SJSA1 (cell line): Measurements from ENCODE around the gene BACE1-AS. TPM values are rescaled to one million over a fixed set of nuclear protein-coding genes. Genes with fewer than 3 reads are reported as not detected.

ENCODE experiments used
- DNase-seq, 2 experiments: peaks; one replicate each; pipeline ENCODE4 v3.0.0-alpha.2; 2015 to 2020; ENCODE audit warnings: low spot score in 2 of 2, low read depth in 1 of 2
- H3K27ac ChIP-seq: fragments of 250-450 bp; sonication (Bioruptor Pico); 2 replicates; pipeline ENCODE4 v1.5.1; 2020; ENCODE audit warnings: mild to moderate bottlenecking, moderate library complexity
- H3K27me3 ChIP-seq: fragments of 250-450 bp; sonication (Bioruptor Pico); replicated peaks from 2 replicates; pipeline ENCODE4 v1.5.1; 2020; ENCODE audit warnings: mild to moderate bottlenecking, moderate library complexity
- H3K36me3 ChIP-seq: fragments of 250-450 bp; sonication (Bioruptor Pico); 2 replicates; pipeline ENCODE4 v1.5.1; 2020; ENCODE audit warnings: mild to moderate bottlenecking
- H3K4me1 ChIP-seq: fragments of 250-450 bp; sonication (Bioruptor Pico); replicated peaks from 2 replicates; pipeline ENCODE4 v1.6.1; 2021; ENCODE audit warnings: mild to moderate bottlenecking
- H3K4me3 ChIP-seq: fragments of 250-450 bp; sonication (Bioruptor Pico); 2 replicates; pipeline ENCODE4 v1.5.1; 2020; ENCODE audit warnings: mild to moderate bottlenecking
- H3K9me3 ChIP-seq: fragments of 250-450 bp; sonication (Bioruptor Pico); replicated peaks from 2 replicates; pipeline ENCODE4 v1.5.1; 2020; ENCODE audit warnings: mild to moderate bottlenecking
- total RNA-seq: library from RNA; depleted of rRNA; stranded (reverse); fragments of >200 nt; shearing (Covaris generic); gene quantifications from 2 replicates; pipeline ENCODE4 v1.2.3, GENCODE V29; 2014

Gene BACE1-AS
- total RNA-seq, 1 experiment from 2014 or later = 0.92 TPM

DNA sequence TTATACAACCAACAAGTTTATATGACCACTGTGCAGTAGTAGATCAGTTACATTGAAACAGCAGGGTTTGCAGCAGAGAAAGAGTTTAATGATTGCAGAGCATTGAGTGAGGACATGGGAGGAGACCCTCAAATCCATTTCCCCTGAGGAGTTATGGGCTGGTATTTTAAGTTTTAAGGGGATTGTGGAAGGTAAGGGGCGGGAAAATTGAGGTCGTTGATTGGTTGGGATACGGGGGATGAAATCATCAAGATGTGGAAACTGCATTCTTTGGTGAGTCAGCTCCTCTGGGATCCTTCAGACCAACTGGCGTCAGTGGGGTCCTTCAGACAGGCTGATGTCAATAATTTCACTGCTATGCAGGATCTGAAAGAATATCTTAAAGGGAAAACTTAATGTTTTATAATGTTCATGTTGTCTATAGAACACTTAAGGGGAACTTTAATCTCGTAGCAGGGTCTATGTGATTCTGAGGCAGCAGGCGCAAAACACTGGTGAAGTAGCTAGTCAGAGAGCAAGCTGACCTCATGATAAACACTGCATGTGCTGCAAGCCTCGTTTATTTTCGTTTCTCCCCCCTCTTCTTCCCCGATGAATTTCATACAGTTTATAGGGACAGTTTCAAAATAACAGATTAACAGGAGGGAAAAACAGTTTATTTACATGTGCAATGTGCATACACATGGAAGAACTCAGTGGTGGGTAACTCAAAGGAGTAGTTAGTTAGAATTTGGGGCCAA, 17.4 kb upstream of the BACE1-AS start:
- H3K9me3 ChIP-seq = no peaks in the 10 kb centered on the region
- H3K4me3 ChIP-seq = 0 out of 2 replicates have a peak overlapping the region, but pooled peaks have one; percentile 6
- DNase-seq = peak; percentile 82 to 89
- H3K36me3 ChIP-seq = no peaks in the 10 kb centered on the region
- peak overlapping the region; percentile 95 for H3K27ac ChIP-seq
- H3K4me1 ChIP-seq = peaks cover 29% of the 10 kb centered on the region
- H3K27me3 ChIP-seq = no peaks in the 10 kb centered on the region

DNA sequence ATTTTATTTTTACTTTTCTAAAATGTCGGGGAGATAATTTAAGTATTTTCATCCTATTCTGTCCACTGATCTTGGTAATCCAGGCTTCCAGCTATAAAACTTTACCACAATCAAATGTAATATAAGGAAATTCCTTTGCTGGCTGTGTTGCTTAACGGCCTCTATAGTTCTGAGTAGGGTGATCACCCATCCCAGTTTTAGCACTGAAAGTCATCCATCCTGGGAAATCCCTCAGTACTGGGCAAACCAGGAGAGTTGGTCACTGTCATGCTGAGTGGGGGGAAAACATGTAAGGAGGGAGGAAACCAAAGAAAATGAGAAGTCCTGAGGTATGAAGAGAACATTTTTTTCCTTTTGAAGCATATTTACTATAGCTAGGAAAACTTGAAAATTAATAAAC, 12.8 kb upstream of the BACE1-AS start:
- Histone ChIP-seq H3K27ac (no peak overlapping the region), H3K4me3 (no peak overlapping the region), H3K9me3 (no peaks in the 10 kb centered on the region), H3K27me3 (no peaks in the 10 kb centered on the region), H3K4me1 (peaks cover 54% of the 10 kb centered on the region), H3K36me3 (peaks cover 10% of the 10 kb centered on the region)
- no peak for DNase-seq

DNA sequence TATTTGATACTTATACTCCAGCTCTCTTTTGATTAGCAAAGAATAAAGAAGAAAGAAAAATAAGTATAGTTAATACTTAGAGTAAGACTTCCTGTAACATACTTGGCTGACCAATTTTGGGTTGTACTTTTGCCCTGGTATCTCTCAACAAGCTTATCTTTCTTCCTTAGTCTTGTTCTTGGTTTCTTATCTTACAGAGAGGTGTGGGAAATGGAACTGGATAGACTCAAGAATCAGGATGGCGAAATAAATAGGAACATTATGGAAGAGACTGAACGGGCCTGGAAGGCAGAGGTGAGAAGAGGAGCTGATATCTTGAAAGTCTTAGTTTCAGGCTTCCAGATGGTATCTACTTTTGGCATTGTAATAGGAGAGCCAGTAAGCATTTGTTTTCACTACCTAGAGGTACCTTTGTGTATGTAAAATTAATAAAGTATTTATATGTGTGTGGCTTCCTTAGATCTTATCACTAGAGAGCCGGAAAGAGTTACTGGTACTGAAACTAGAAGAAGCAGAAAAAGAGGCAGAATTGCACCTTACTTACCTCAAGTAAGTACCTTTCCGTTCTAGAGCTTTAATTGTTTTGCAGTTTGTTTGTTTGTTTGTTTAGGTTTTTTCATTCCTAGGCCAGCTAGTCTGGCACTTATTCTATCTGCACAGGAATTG, 11.3 kb upstream of the BACE1-AS start:
- no peak for DNase-seq
- Histone ChIP-seq H3K36me3 (peaks cover 10% of the 10 kb centered on the region), H3K27ac (peak overlapping the region; percentile 63; the same call in 1 of the 2 replicates), H3K4me1 (peaks cover 42% of the 10 kb centered on the region), H3K9me3 (no peaks in the 10 kb centered on the region), H3K27me3 (no peaks in the 10 kb centered on the region), H3K4me3 (no peak overlapping the region)

DNA sequence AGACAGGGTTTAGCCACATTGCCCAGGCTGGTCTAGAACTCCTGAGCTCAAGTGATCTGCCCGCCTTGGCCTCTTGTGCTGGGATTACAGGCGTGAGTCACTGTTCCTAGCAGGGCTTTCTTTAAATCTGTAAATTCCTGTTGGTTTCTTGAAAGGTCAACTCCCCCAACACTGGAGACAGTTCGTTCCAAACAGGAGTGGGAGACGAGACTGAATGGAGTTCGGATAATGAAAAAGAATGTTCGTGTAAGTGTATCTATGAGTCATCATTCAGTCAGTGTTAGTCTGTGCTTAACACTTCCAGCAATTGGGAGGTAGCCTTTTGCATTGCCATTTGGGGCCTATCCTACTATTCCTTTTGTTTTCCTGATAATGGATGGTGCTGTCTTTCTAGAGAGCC, 10.0 kb upstream of the BACE1-AS start:
- Histone ChIP-seq H3K4me3 (no peak overlapping the region), H3K27ac (peak overlapping the region; percentile 66), H3K36me3 (peaks cover 12% of the 10 kb centered on the region), H3K4me1 (peaks cover 30% of the 10 kb centered on the region), H3K9me3 (no peaks in the 10 kb centered on the region), H3K27me3 (no peaks in the 10 kb centered on the region)
- DNase-seq = peak; percentile 82 to 89

DNA sequence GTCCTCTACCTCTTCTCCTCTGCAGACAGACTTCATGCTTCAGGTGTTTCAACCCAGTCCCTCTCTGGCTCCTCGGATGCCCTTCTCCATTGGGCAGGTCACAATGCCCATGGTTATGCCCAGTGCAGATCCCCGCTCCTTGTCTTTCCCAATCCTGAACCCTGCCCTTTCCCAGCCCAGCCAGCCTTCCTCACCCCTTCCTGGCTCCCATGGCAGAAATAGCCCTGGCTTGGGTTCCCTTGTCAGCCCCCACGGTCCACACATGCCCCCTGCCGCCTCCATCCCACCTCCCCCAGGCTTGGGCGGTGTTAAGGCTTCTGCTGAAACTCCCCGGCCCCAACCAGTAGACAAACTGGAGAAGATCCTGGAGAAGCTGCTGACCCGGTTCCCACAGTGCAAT, 9.3 kb upstream of the BACE1-AS start:
- H3K4me1 ChIP-seq = peaks cover 27% of the 10 kb centered on the region
- no peak overlapping the region for H3K4me3 ChIP-seq
- no peak for DNase-seq
- peak overlapping the region; percentile 66 for H3K27ac ChIP-seq
- H3K27me3 ChIP-seq = no peaks in the 10 kb centered on the region
- H3K36me3 ChIP-seq = peaks cover 12% of the 10 kb centered on the region
- no peaks in the 10 kb centered on the region for H3K9me3 ChIP-seq

DNA sequence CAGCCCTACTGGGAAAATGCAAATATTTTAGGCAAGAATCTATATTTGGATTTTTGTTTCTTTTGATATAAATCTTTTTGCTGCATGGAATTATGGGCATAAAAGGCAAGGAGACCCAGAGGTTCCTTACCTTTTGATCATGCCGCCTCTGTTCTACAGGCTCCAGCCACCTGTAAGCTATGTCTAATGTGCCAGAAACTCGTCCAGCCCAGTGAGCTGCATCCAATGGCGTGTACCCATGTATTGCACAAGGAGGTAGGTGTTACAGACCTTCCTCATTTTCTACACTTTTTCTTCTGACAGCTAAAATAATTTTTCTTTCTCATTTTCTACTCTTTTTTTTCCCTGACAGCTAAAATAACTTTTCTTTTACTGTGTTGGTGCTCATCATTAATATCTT, 8.2 kb upstream of the BACE1-AS start:
- H3K4me1 ChIP-seq = peaks cover 27% of the 10 kb centered on the region
- no peak overlapping the region for H3K27ac ChIP-seq
- DNase-seq = no peak
- H3K27me3 ChIP-seq = no peaks in the 10 kb centered on the region
- H3K9me3 ChIP-seq = no peaks in the 10 kb centered on the region
- no peak overlapping the region for H3K4me3 ChIP-seq
- peaks cover 12% of the 10 kb centered on the region for H3K36me3 ChIP-seq

DNA sequence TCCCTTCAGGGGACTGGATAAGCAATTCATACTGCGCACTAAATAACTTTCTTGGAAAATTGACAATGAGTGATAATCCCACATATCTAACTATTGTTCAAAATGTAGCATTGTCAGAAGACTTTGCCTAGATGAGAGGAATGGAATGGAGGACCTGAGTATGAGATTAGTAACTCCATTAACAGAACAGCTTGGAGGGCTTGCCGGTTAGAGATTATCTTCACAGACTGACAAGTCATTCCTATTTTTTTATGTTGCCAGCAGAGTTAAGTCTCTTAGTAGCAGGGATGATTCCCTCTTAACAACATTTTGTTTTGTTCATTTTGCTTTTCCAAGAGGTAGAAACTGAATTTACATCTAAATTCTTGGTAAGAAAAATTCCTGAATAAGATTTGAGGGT, 7.1 kb upstream of the BACE1-AS start:
- no peak overlapping the region for H3K27ac ChIP-seq
- DNase-seq = no peak
- peaks cover 12% of the 10 kb centered on the region for H3K36me3 ChIP-seq
- no peaks in the 10 kb centered on the region for H3K9me3 ChIP-seq
- peaks cover 27% of the 10 kb centered on the region for H3K4me1 ChIP-seq
- H3K4me3 ChIP-seq = no peak overlapping the region
- H3K27me3 ChIP-seq = no peaks in the 10 kb centered on the region

DNA sequence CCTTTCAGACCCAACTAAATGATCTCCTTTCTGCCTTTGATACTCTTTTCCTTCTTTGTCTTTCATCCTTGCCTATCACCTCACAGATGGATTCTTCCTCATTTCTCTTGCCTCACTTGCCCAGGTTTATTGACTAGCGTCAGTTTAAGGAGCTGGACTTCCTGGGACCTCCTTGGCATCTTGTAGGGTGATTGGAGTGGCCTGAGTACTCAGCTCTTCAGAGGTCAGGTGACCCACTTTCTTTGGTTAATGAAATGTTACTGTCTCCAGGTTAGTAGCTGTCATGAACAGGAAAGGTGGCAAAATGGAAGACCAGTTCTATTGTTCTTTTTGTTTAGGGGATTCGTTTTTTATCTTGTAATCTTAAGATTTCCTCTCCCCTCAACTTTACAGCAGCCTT, 4.6 kb upstream of the BACE1-AS start:
- H3K36me3 ChIP-seq = peaks cover 20% of the 10 kb centered on the region
- no peaks in the 10 kb centered on the region for H3K9me3 ChIP-seq
- H3K27me3 ChIP-seq = no peaks in the 10 kb centered on the region
- DNase-seq = no peak
- H3K4me3 ChIP-seq = no peak overlapping the region
- H3K27ac ChIP-seq = no peak overlapping the region
- peaks cover 10% of the 10 kb centered on the region for H3K4me1 ChIP-seq

DNA sequence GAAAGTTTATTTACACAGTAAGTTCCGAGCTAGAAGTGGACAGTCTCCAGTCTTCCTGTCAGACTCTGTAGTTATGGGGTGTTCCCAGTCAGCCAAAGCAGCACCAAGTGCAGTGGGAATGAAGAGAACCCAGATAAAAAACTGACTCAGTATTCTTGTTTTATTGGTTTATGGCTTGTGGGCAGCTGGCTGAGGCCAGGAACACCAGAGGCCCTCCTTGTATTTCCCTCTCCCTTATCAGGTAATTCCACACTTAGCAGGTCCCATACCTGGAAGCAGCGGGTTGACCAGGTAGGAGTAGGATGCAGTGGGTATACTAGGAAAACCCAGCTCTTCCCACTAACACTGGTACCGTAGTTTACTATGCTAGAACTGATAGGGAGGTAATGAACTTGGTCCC, 3.5 kb upstream of the BACE1-AS start:
- H3K4me3 ChIP-seq = no peak overlapping the region
- no peak for DNase-seq
- no peak overlapping the region for H3K27ac ChIP-seq
- no peaks in the 10 kb centered on the region for H3K4me1 ChIP-seq
- H3K27me3 ChIP-seq = no peaks in the 10 kb centered on the region
- H3K36me3 ChIP-seq = peaks cover 14% of the 10 kb centered on the region
- no peaks in the 10 kb centered on the region for H3K9me3 ChIP-seq

DNA sequence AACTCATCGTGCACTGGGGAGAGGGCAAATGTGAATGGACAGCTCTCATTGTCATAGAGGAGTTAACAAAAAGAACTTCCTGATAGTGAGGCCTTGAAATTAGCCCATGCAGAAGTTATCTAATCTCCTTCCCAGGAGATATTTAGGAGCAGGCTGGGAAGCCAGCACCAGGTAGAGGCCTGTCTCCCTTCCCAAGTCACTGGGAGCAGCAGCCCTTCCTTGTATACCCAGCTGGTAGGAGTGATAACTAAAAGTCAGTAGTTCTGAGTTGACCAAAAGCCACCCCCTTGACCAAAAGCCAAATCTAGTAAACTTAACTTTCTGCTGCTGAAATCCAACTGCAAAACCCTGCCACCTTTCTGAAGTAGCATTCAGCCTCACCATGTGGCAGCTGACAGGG, 1.4 kb upstream of the BACE1-AS start:
- no peak overlapping the region for H3K27ac ChIP-seq
- no peaks in the 10 kb centered on the region for H3K27me3 ChIP-seq
- no peaks in the 10 kb centered on the region for H3K9me3 ChIP-seq
- H3K4me3 ChIP-seq = no peak overlapping the region
- no peak for DNase-seq
- H3K36me3 ChIP-seq = peaks cover 12% of the 10 kb centered on the region
- H3K4me1 ChIP-seq = no peaks in the 10 kb centered on the region

DNA sequence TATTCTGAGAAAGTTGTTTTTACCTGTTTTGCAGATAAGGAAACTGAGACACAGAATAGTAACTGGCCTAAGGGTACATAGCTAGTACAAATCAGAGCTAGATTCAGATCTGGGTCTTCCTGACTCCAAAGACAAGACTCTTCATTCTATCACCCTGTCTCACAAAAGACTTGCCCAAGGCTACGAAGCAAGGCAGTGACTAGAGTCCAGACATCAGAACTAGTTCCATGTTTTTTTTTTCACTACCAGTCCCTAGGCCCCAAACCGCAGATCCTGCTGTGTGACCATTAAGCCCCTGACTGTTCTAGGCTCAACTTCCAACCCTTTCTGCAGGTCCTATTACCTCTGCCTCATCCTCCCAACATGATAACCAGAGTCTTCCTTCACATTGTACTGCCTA, 1.5 kb downstream of the BACE1-AS start:
- Histone ChIP-seq H3K27ac (no peak overlapping the region), H3K27me3 (no peaks in the 10 kb centered on the region), H3K4me3 (no peak overlapping the region), H3K36me3 (peaks cover 10% of the 10 kb centered on the region; the same call in 1 of the 2 replicates), H3K4me1 (no peaks in the 10 kb centered on the region), H3K9me3 (no peaks in the 10 kb centered on the region)
- DNase-seq = no peak

DNA sequence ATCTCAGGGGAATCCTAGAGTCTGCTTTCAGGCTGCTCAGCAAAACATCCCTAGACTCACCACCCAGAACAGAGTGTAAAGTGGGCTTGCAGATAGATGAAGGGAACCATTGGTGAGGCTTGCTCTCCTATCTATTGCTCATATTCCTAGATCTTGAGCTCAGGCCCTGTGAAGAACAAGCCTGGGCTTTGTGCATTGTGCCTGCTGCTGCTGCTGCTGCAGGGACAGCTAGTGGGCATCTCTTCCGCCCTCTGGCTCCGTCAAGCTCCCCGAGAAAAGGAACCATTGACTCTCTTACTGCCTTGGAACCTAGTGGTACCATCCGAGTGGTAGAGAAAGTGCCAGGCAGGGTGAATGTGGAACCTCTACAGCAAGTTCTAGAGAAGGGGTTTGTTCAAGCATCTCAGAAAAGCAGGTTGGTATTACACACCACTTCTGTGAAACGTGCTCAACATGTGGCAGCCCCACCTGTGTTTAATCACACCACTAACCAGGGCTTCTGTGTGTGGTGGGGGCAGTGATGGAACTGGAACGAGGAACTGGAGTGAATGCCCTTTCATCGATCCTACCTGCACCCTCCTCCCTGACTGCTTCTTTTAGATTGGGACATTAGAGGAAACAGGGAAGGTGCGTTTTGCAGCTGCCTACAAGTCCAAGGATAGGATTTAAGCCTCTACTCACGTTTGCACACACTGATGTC, 4.4 kb downstream of the BACE1-AS start:
- no peak overlapping the region for H3K4me3 ChIP-seq
- H3K4me1 ChIP-seq = no peaks in the 10 kb centered on the region
- no peaks in the 10 kb centered on the region for H3K27me3 ChIP-seq
- H3K9me3 ChIP-seq = no peaks in the 10 kb centered on the region
- peaks cover 5% of the 10 kb centered on the region; the same call in 1 of the 2 replicates for H3K36me3 ChIP-seq
- H3K27ac ChIP-seq = no peak overlapping the region
- DNase-seq = no peak

DNA sequence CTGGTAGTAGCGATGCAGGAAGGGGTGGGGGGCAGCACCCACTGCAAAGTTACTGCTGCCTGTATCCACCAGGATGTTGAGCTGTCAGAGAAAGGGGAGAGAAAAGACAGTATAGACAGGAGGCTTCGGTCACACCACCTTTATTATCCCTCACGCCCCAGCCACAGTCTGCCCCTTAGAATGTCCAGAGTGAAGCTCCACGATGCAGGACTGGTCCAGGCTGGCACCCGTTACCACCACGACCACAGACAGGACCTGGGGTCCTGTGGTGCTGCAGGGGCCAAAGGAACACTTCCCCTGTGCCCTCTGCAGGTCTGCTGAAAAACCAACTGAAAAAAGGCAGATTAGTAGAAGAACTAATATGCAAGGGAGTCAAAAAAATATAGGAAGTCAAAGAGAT, 5.7 kb downstream of the BACE1-AS start:
- H3K4me3 ChIP-seq = no peak overlapping the region
- H3K27me3 ChIP-seq = no peaks in the 10 kb centered on the region
- H3K27ac ChIP-seq = no peak overlapping the region
- H3K9me3 ChIP-seq = no peaks in the 10 kb centered on the region
- no peaks in the 10 kb centered on the region for H3K4me1 ChIP-seq
- H3K36me3 ChIP-seq = no peaks in the 10 kb centered on the region
- no peak for DNase-seq

DNA sequence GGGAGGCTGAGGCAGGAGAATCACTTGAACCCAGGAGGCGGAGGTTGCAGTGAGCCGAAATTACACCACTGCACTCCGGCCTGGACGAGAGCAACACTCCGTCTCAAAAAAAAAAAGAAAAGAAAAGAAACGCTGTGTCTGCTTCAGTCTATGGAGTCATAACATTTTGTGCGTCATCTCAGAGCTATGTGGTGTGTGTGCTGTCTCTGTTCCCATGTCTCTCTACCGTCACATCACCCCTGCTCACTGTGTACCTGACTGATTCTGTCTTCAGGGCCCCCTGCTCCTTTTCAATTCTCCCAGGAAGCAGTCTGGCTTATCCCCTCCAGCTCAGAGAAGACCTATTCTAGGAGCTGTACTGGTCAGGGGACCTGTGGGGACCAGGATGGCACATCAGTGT, 7.0 kb downstream of the BACE1-AS start:
- no peak overlapping the region for H3K27ac ChIP-seq
- no peaks in the 10 kb centered on the region for H3K27me3 ChIP-seq
- no peak for DNase-seq
- H3K36me3 ChIP-seq = no peaks in the 10 kb centered on the region
- H3K9me3 ChIP-seq = no peaks in the 10 kb centered on the region
- H3K4me3 ChIP-seq = no peak overlapping the region
- H3K4me1 ChIP-seq = no peaks in the 10 kb centered on the region
